Erythroblast (primary cell): ENCODE measurements around the gene LIN54.
A peak's percentile ranks its signal among the peaks of the same experiment; 100 is the strongest.

Source experiments
- GATA1 ChIP-seq: IDR thresholded peaks from 2 replicates; pipeline ENCODE4 v1.6.1; 2011; ENCODE audit warnings: low read depth, mild to moderate bottlenecking, control low read depth, low read length, moderate library complexity
- POLR2A ChIP-seq: IDR thresholded peaks from 2 replicates; pipeline ENCODE4 v1.6.1; 2011; ENCODE audit warnings: mild to moderate bottlenecking, low read length

GRCh38 chr4:82903737-82904136, 106.9 kb downstream of the LIN54 start:
- peak; percentile 53 for TF ChIP-seq POLR2A
- TF ChIP-seq GATA1, result no peak
